DMS 273 treated with DMSO at 0.1 percent for 48 hours (cell line): Measurements from ENCODE around the gene PRR3.
A peak's percentile ranks its signal among the peaks of the same experiment; 100 is the strongest.
"Not testable (repeated sequence)": the region's sequence is repeated elsewhere in the genome, so short reads cannot be mapped to it uniquely, and the experiment has no call there.

Source experiments
- DNase-seq: peaks from one replicate; lab custom pipeline; 2025; lab: John Stamatoyannopoulos, UW

PRR3 gene, protein sequence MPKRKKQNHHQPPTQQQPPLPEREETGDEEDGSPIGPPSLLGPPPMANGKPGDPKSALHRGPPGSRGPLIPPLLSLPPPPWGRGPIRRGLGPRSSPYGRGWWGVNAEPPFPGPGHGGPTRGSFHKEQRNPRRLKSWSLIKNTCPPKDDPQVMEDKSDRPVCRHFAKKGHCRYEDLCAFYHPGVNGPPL

DNA sequence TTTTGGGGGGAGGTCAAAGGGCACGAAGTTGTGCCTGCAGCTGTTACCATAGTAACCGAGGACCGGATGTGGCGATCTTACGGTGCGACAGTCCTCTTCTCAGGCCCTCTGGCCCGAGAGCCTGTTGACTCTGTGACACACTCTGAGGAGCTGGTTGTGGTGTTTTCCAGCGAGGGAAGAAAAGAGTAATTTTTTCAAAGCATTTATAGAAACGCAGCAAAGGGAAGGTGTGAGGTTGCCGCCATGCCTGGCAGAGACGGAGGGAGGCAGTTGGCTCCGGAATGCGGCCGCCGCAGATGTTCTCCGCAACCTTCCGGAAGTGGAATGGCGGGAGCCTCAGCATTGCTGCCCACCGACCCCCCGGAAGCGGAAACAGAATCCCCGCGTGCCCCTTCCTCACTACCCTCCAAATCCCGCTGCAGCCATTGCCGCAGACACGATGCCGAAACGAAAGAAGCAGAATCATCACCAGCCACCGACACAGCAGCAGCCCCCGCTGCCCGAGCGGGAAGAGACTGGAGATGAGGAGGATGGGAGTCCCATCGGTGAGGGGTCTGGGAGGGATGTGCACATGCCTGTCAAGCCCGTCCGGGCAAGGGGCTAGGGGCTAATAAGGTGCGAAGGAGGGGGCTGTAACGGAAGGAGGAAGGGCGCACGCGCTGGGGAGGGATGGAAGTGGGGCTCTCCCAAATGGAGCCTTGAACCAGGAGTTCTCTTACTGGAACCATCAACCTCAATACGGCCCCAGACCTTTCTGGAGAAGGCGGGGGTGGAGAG, at the start of gene PRR3:
TSS of gene PRR3 (plus strand) at position 390 of the 777 bp plus-strand sequence. CDS start at position 440, 50 bp downstream.
- DNase-seq: peak; percentile 76

DNA sequence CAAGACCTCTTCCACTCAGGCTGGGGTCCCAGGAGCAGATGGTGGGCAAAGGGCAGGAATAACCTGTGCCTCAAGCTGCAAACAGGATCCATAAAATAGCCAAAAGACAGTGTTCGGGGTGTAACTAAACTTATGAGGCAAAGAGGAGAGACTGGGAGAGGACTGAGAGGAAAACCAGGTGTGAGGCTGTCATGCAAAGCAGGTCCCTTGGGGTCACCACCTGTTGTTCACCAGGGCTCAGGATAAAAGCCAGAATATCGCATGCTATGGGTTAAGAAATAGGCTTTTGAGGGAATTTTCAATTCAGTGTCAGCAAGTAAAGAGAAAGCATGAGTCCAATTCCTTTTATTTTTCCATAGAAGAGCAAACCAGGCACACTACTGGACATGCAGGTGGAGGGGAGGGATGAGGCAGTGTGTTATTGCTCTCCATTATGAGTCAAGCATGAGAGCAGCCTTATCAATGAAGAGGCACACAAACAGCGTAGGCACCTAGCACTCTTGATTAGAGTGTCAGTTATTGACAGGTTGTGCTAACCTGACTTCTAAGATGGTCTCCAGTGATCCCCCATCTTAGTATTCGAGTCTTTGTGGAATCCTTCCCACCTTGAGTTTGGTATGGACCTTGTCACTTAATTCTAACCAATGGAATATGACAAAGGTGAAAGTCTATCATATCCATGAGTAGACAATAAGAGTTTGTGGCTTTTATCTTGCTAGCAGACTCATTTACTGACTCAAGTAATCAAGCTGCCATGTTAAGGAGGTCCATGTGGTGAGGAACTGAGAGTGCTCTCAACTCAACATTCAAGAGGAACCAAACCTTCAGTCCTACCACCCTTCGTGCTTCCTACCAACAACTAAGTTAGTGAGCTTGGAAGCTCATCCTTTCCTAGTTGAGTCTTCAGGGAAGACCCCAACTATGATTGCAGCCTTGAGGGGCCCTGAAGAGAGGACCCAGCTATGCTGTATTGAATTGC, 49.0 kb upstream of the PRR3 start:
- DNase-seq: no peak

DNA sequence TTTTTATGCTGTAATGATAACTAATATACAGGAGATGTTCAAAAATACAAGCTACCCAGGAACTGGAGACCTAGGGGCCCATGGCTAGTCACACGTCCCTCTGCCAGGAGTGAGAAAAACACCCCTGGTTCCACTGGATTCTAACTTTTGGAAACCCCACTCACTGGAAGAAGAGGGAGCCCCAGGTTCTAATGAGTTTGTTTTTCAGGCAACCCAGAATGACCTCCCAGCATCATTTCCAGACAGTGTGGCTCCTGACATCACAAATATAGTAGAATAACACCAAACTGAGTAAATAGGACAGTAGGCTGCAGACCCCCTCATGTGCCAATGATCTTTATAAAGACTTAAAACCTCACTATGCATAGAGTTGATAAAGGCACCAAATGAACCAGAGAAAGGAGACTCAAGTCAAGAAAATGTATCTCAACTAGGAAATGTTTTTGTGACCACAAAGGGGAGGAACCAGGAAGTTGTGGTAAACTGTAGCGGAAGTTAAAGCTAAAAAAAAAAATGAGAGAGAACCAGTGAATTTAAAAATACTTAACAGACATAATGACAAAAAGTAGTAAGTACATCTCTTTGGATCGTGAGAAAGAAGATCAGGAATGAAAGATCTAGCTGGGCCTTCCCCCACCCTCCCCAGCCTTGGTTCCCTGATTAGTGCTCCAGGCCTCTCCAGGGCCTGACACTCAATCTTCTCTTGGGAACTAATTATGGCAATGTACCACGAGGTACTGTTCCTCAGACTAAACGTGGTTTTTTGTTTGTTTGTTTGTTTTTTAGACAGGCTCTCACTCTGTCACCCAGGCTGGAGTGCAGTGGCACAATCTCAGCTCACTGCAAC, 48.0 kb upstream of the PRR3 start:
- no peak for DNase-seq

DNA sequence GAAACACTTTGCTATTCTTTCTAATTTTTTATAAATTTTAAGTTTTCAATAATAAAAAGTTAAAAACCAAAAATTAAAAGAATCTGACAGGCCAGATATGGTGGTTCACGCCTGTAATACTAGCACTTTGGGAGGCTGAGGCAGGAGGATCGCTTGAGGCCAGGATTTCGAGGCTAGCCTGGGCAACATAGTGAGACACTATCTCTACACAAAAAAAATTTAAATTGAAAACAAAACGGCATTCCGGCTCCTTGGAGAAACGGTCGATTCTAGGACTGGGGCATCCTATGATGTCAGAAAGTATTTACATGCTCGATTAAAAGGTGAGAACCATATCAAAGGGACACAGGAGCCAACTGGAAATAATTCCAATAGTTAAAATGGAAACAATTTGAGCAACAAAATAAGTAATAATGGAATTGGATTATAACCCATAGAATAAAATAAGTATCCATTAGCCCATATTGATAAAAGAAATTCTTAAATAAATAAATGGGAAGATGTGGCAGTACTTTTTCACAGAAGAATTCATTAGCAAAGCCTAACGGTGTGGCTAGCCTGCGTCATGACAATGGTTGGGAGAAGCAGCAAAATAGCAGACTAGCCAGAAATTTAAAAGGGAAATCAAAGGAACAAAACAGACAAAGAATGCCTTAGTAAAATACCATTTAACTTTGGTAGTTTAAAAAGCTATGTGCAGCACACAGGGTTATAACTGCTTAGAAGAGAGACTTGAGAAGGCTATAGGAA, 46.5 kb upstream of the PRR3 start:
- DNase-seq: no peak

DNA sequence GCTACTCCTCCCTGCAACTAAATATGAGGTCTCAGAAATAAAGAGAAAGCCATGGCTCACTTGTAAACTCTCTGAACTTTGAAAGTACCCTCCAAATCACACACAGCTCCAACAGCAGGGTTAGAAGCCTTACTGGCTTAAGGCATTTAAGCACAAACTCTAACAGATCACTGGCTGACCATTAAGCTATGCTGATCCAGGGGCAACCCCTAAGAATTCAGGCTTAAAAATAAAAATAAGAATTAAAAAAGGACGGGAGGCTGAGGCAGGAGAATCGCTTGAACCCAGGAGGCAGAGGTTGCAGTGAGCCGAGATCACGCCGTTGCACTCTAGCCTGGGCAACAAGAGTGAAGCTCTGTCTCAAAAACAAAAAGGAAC, 45.9 kb upstream of the PRR3 start:
- no peak for DNase-seq

DNA sequence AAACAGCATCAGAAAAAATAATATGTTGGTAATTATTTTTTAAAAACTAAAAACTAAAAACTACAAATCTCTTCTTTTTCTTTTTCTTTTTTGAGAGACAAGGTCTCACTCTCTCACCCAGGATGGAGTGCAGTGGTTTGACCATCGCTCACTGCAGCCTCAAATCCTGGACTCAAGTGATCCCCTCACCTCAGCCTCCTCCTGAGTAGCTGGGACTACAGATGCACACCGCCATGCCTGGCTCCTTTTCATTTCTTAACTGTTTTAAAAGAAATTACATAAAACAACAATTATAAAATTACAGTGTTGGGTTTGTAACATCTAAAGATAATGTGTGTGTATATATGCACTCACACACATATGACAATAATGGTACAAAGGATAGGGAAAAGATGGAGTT, 43.6 kb upstream of the PRR3 start:
- DNase-seq: no peak

DNA sequence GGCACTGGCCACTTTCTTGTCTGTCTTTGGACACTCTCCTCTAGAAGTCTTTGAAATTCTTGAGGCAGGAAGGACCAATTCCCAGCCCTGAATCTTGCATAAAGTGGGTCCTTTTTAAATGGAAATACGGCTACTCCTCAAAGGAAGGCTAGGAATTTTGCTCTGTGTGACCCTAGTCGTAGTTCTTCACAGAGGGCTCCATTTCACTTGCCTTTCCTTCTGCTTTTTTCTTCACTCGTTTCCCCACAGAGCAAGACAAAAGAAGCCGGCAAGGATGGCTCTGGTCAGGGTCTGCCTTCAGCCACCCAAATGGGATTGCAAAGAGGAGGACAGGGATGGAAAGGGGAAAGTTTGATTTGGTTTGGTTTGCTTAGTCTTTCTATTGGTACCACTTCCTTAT, 42.0 kb upstream of the PRR3 start:
- no peak for DNase-seq

DNA sequence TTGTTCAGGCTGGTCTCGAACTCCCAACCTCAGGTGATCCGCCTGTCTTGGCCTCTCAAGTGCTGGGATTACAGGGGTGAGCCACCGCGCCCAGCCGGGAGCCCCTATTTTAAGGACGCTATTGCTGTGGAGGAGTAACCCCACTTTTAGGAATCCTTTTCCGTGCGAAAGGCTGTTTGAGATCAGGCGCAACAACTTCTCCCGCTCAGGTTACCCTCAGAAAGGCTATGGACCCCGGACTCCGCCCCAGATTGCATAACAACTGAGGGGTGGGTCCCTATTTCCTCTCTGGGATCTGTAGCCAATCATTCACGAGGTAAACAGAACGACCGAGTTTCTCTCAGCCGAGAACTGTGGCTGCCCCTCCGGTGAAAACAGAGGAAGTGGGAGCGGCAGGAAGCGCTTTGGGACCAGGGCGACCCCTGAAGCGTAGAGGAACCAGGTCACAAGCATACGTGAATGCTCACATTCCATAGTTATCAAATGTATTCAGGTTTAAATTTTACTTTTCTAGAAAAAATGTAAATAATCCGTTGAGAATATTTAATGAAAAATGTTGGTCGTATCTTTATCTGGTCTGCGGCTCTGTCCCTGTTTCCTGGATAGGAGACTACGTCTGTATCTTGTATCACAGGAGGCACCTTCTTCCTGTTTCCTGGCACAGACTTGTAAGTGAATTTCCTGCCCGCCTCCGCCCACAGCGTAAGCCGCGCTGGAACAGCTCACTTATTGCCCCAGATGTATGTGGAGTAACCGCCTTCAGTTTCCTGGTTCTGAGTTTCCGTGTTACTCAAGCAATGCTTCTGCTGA, 40.9 kb upstream of the PRR3 start:
- DNase-seq: peak; percentile 82

DNA sequence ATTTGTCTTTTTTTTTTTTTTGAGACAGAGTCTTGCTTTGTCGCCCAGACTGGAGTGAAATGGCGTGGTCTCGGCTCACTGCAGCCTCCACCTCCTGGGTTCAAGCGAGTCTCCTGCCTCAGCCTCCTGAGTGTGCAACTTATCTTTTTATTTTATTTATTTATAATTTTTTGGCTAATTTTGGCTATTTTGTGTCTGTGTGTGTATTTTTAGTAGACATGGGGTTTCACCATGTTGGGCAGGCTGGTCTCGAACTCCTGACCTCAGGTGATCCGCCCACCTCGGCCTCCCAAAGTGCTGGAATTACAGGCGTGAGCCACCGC, 40.4 kb upstream of the PRR3 start:
- DNase-seq: not testable (repeated sequence)

DNA sequence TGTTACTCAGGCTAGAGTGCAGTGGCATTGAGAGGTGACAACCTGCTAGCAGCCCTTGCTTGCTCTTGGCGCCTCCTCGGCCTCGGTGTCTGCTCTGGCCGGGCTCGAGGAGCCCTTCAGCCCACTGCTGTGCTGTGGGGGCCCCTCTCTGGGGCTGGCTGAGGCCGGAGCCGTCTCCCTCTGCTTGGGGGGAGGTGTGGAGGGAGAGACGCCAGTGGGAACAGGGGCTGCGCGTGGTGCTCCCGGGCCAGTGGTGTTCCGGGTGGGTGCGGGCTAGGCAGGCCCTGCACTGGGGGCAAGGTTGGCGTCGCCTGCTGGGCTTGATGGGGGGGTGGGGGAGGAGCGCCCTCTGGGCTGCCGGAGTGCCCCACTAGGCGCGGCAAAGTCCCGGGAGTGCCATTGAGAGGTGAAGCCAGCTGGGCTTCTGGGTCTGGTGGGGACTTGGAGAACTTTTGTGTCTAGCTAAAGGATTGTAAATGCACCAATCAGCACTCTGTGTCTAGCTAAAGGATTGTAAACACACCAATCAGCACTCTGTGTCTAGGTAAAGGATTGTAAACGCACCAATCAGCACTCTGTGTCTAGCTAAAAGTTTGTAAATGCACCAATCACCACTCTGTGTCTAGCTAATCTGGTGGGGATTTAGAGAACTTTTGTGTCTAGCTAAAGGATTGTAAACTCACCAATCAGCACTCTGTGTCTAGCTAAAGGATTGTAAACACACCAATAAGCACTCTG, 39.2 kb upstream of the PRR3 start:
- not testable (repeated sequence) for DNase-seq

DNA sequence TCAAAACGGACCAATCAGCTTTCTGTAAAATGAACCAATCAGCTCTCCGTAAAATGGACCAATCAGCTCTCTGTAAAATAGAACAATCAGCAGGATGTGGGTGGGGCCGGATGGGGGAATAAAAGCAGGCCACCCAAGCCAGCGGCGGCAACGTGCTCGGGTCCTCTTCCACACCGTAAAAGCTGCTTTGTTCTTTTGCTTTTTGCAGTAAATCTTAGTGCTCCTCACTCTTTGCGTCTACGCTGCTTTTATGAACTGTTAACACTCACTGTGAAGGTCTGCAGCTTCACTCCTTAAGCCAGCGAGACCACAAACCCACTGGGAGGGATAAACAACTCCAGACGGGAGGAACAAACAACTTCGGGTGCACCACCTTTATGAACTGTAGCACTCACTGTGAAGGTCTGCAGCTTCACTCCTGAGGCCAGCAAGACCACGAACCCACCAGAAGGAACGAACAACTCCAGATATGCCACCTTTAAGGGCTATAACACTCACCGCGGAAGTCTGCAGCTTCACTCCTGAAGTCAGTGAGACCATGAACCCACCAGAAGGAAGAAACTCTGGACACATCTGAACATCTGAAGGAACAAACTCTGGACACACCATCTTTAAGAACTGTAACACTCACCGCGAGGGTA, 38.5 kb upstream of the PRR3 start:
- not testable (repeated sequence) for DNase-seq

DNA sequence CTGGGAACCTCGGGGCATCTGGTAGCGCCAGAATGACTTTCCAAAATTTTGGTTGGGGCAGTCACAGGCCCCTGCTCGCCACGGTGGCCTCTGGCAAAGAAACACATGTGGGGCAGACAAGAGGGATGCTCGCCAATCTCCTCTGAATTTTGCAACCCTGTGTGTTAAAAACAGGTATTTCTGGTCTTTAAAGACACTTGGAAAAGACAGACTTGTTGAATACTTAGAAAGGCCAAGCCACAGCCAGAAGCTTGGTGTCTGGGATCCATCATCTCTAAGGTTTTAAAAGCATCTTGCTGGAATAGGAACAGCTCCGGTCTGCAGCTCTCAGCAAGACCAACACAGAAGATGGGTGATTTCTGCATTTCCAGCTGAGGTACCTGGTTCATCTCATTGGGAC, 36.6 kb upstream of the PRR3 start:
- no peak for DNase-seq

DNA sequence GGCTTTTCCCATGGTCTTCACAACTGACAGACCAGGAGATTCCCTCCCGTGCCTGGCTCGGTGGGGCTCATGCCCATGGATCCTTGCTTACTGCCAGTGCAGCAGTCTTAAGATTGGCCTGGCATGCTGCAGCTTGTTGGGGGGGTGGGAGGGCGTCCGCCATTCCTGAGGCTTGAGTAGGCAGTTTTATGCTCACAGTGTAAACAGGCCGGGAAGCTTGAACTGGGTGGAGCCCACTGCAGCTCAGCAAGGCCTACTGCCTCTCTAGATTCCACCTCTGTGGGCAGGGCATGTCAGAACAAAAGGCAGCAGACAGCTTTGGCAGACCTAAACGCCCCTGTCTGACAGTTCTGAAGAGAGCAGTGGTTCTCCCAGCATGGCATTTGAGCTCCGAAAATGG, 36.0 kb upstream of the PRR3 start:
- DNase-seq: not testable (repeated sequence)

DNA sequence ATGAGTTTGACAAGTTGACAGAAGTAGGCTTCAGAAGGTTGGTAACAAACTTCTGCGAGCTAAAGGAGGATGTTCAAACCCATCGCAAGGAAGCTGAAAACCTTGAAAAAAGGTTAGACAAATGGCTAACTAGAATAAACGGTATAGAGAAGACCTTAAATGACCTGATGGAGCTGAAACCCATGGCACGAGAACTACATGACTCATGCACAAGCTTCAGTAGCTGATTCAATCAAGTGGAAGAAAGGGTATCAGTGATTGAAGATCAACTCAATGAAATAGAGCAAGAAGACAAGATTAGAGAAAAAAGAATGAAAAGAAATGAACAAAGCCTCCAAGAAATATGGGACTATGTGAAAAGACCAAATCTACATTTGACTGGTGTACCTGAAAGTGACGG, 35.1 kb upstream of the PRR3 start:
- not testable (repeated sequence) for DNase-seq

DNA sequence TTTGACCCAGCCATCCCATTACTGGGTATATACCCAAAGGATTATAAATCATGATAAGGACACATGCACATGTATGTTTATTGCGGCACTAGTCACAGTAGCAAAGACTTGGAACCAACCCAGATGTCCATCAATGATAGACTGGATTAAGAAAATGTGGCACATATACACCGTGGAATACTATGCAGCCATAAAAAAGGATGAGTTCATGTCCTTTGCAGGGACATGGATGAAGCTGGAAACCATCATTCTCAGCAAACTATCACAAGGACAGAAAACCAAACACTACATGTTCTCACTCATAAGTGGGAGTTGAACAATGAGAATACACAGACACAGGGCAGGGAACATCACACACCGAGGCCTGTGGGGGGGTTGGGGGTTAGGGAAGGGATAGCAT, 30.7 kb upstream of the PRR3 start:
- DNase-seq: not testable (repeated sequence)

DNA sequence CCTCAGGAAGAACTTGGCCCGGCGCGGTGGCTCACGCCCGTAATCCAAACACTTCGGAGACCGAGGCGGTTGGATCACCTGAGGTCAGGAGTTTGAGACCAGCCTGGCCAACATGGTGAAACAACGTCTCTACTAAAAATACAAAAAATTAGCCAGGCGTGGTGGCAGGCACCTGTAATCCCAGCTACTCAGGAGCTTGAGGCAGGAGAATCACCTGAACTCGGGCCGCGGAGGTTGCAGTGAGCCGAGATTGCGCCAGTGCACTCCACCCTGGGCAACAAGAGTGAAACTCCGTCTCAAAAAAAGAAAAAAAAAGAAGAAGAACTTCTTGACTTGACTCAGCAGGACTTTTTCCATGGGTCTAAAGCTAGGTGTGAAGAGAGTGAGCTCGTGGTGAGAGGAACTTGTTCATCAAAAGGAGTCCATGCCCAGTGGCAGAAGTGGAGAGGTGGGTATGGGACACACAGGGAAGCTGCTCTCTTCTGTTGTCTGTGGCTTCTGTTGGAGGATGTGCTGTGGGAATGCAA, 27.7 kb upstream of the PRR3 start:
- DNase-seq: not testable (repeated sequence)

DNA sequence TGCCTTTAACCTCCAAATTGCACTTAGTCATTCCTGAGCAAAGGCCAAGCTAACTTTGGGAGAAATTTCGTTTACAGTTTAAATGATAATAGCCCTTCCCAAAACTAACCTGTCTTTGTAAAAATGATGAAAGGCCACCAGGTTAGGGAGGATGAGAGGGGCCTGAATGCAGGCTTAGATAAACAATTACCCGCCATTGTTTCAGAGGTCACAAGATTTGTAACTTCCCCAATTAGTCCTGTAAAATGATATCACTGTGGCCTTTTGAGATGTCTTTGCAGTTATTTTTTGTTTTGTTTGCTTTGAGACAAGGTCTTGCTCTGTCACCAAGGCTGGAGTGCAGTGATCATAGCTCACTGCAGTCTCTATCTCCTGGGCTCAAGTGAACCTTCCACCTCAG, 27.1 kb upstream of the PRR3 start:
- no peak for DNase-seq

DNA sequence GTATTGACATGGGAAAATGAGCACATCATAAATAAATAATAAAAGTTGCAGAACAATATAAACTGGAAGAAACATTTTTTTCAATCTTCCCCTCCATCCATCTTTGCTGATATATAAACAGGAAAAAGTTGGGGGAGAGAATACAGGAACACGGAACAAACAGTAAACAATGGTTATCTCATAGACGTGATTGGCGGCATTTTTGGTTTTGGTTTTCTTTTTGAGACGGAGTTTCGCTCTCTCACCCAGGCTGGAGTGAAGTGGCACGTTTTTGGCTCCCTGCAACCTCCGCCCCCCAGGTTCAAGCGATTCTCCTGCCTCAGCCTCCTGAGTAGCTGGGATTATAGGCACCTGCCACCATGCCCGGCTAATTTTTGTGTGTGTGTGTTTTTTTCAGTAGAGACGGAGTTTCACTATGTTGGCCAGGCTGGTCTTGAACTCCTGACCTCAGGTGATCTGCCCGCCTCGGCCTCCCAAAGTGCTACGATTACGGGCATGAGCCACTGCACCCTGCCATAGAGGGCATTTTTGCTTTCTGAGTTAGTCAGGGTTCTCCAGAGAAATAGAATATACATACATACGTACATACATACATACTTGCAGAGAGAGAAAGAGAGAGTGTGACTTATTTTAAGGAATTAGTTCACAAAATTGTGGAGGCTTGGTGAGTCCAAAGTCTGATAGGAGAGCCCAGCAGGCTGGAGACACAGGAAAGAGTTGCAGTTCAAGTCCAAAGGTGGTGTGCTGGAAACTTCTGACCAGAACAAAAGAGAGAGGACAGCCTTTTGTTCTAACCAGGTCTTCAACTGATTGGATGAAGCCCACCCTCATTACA, 23.4 kb upstream of the PRR3 start:
- DNase-seq: no peak
